Measurements from ENCODE around the gene INO80B.

INO80B gene

GRCh38 chr2:74501335-74502071 is 46.6 kb downstream of the INO80B start:
- Histone ChIP-seq H3K4me2 (ENCODE audit: low read length) (no peak overlapping the region), H3K9me2 (replicated peaks; ENCODE audit: control insufficient read depth, low read length) (no peaks in the 10 kb centered on the region), H3K9me3 (ENCODE audit: control insufficient read depth, insufficient read depth, low read length) (no peaks in the 10 kb centered on the region), H3K27ac (ENCODE audit: low read depth, low read length) (no peak overlapping the region), H3K4me1 (ENCODE audit: control insufficient read depth, low read length) (peaks cover 31% of the 10 kb centered on the region), H3K36me3 (ENCODE audit: control insufficient read depth, low read length) (peaks cover 11% of the 10 kb centered on the region), H3K79me2 (ENCODE audit: control insufficient read depth, low read length) (peaks cover 7% of the 10 kb centered on the region), H3K27me3 (ENCODE audit: control insufficient read depth, low read length) (peaks cover 61% of the 10 kb centered on the region), H4K20me1 (ENCODE audit: control insufficient read depth, insufficient read depth, low read depth, low read length) (no peaks in the 10 kb centered on the region), H3K4me3 (ENCODE audit: low read length) (no peak overlapping the region), H3F3A (ENCODE audit: control insufficient read depth, insufficient read depth) (no peaks in the 10 kb centered on the region)
- no peak for TF ChIP-seq EZH2phosphoT487 (IDR thresholded peaks at IDR 0.05; ENCODE audit: borderline replicate concordance, low read length)
- TF ChIP-seq CTCF (IDR thresholded peaks at IDR 0.05; ENCODE audit: low read depth, low read length, poor library complexity, severe bottlenecking) = no peak

GRCh38 chr2:74502147-74502719 is 47.3 kb downstream of the INO80B start:
- Histone ChIP-seq H3F3A (ENCODE audit: control insufficient read depth, insufficient read depth) (no peaks in the 10 kb centered on the region), H3K4me3 (ENCODE audit: low read length) (peak overlapping the region; percentile 68), H3K9me2 (replicated peaks; ENCODE audit: control insufficient read depth, low read length) (no peaks in the 10 kb centered on the region), H3K9me3 (ENCODE audit: control insufficient read depth, insufficient read depth, low read length) (no peaks in the 10 kb centered on the region), H3K4me1 (ENCODE audit: control insufficient read depth, low read length) (peaks cover 35% of the 10 kb centered on the region), H3K27ac (ENCODE audit: low read depth, low read length) (no peak overlapping the region), H3K4me2 (ENCODE audit: low read length) (peak overlapping the region; percentile 82), H3K79me2 (ENCODE audit: control insufficient read depth, low read length) (peaks cover 13% of the 10 kb centered on the region), H3K36me3 (ENCODE audit: control insufficient read depth, low read length) (peaks cover 11% of the 10 kb centered on the region), H4K20me1 (ENCODE audit: control insufficient read depth, insufficient read depth, low read depth, low read length) (no peaks in the 10 kb centered on the region), H3K27me3 (ENCODE audit: control insufficient read depth, low read length) (peaks cover 61% of the 10 kb centered on the region)
- TF ChIP-seq CTCF (IDR thresholded peaks at IDR 0.05; ENCODE audit: low read depth, low read length, poor library complexity, severe bottlenecking) (no peak), EZH2phosphoT487 (IDR thresholded peaks at IDR 0.05; ENCODE audit: borderline replicate concordance, low read length) (0 out of 2 replicates have a peak, but pooled peaks have one; percentile 27)

DNA sequence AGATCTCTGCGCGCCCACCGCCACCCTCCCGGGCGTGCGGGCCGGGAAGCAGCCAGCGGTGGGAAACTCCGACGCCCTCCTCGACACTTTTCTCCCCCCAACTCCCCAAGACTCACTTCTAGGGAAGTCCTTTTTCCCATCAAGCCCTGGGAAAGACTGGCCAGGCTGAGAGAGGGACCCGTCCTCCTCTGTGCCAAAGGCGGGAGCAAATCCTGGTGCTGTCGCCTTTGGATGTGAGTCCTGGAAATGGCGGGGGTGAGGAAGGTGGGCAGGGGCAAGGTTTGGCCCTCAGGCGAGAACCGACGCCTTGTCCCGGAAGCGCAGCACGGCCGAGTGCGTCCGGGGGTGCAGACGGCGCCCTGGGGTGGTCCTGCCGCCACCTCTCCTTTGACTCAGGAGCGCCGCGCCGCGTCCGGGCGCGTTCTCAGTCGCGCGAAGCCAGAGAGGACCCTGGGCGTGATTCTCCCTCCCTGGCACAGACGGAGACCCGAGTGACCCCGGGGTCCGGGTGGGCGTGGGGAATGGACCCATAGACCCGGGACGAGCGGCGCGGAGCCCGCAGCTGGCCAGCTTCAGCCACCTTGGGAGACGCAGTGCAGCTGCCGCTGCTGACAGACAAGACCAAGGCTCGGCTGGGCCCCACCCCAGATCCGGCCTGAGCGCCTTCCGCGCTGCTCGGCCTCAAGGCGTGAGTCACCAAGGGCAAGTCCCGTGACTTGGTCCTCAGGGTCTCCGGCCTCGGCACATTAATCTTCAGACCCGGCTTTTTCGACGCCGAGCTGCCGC is 48.0 kb downstream of the INO80B start:
- Histone ChIP-seq H3K36me3 (ENCODE audit: control insufficient read depth, low read length) (peaks cover 14% of the 10 kb centered on the region), H3K27me3 (ENCODE audit: control insufficient read depth, low read length) (peaks cover 56% of the 10 kb centered on the region), H4K20me1 (ENCODE audit: control insufficient read depth, insufficient read depth, low read depth, low read length) (no peaks in the 10 kb centered on the region), H3K4me3 (ENCODE audit: low read length) (peak overlapping the region; percentile 68), H3F3A (ENCODE audit: control insufficient read depth, insufficient read depth) (no peaks in the 10 kb centered on the region), H3K9me3 (ENCODE audit: control insufficient read depth, insufficient read depth, low read length) (no peaks in the 10 kb centered on the region), H3K4me1 (ENCODE audit: control insufficient read depth, low read length) (peaks cover 35% of the 10 kb centered on the region), H3K27ac (ENCODE audit: low read depth, low read length) (no peak overlapping the region), H3K9me2 (replicated peaks; ENCODE audit: control insufficient read depth, low read length) (no peaks in the 10 kb centered on the region), H3K79me2 (ENCODE audit: control insufficient read depth, low read length) (peaks cover 13% of the 10 kb centered on the region), H3K4me2 (ENCODE audit: low read length) (peak overlapping the region; percentile 82)
- TF ChIP-seq EZH2phosphoT487 (IDR thresholded peaks at IDR 0.05; ENCODE audit: borderline replicate concordance, low read length) (no peak), CTCF (IDR thresholded peaks at IDR 0.05; ENCODE audit: low read depth, low read length, poor library complexity, severe bottlenecking) (peak; percentile 58)
